HepG2 (cell line): ENCODE results near the gene CHID1. TPM values are rescaled to one million over a fixed set of nuclear protein-coding genes. Genes with fewer than 3 reads are reported as not detected.

ENCODE experiments used
- HOXA3 ChIP-seq: sonication (generic); formaldehyde crosslinking; IDR thresholded peaks from 2 replicates; pipeline ENCODE4 v1.5.0; 2020; ENCODE audit warnings: missing genetic modification reagents
- JUN ChIP-seq: sonication (generic); formaldehyde crosslinking; IDR thresholded peaks from 2 replicates; pipeline ENCODE4 v1.4.0; 2020; ENCODE audit warnings: mild to moderate bottlenecking, missing genetic modification reagents
- JUND ChIP-seq: sonication (generic); formaldehyde crosslinking; IDR thresholded peaks from 2 replicates; pipeline ENCODE4 v1.8.0; 2022; ENCODE audit warnings: mild to moderate bottlenecking, missing genetic modification reagents
- KLF13 ChIP-seq: sonication (generic); formaldehyde crosslinking; IDR thresholded peaks from 2 replicates; pipeline ENCODE4 v1.4.0; 2020; ENCODE audit warnings: mild to moderate bottlenecking, missing genetic modification reagents
- MAFF ChIP-seq: IDR thresholded peaks from 2 replicates; pipeline ENCODE4 v1.6.1; 2011; ENCODE audit warnings: low read depth, low read length, improper control_type of control experiment
- PREB ChIP-seq: sonication (generic); formaldehyde crosslinking; IDR thresholded peaks from 2 replicates; pipeline ENCODE4 v1.4.0; 2020; ENCODE audit warnings: missing genetic modification reagents
- SMAD3 ChIP-seq: sonication (generic); formaldehyde crosslinking; IDR thresholded peaks from 2 replicates; pipeline ENCODE4 v1.4.0; 2020; ENCODE audit warnings: missing genetic modification reagents
- SUZ12 ChIP-seq: fragments of 150-350 bp; IDR thresholded peaks from 2 replicates; pipeline ENCODE4 v1.6.1; 2014; ENCODE audit warnings: low read depth, low read length
- ZHX1 ChIP-seq: sonication (generic); formaldehyde crosslinking; IDR thresholded peaks from 2 replicates; pipeline ENCODE4 v1.8.1; 2022; ENCODE audit warnings: low read depth, mild to moderate bottlenecking, missing genetic modification reagents
- ZNF3 ChIP-seq: IDR thresholded peaks from 2 replicates; pipeline ENCODE4 v1.7.0; 2017; ENCODE audit warnings: inconsistent platforms
- ZNF674 ChIP-seq: sonication (generic); formaldehyde crosslinking; IDR thresholded peaks from 2 replicates; pipeline ENCODE4 v1.5.0; 2020; ENCODE audit warnings: low read depth, mild to moderate bottlenecking, missing genetic modification reagents
- ZNF790 ChIP-seq: sonication (generic); formaldehyde crosslinking; IDR thresholded peaks from 2 replicates; pipeline ENCODE4 v1.8.0; 2022; ENCODE audit warnings: missing genetic modification reagents, mild to moderate bottlenecking, borderline replicate concordance
- ZSCAN30 ChIP-seq: sonication (generic); formaldehyde crosslinking; IDR thresholded peaks from 2 replicates; pipeline ENCODE4 v1.5.0; 2020; ENCODE audit warnings: mild to moderate bottlenecking, missing genetic modification reagents
- polyA plus RNA-seq, 8 experiments: library from polyadenylated mRNA; depleted of rRNA in 3 of 8; stranded (reverse) in 7 of 8; unstranded in 1 of 8; fragments of >200 nt; fragmentation: Illumina TruSeq in 4 of 8; extraction: Trizol in 4 of 8; gene quantifications; 2 replicates each; pipeline versions ENCODE4 v1.2.1 to v1.2.3, GENCODE V29; 2011 to 2016; ENCODE audit warnings: low read depth in 4 of 8, missing spikeins in 1 of 8, mixed read lengths in 1 of 8; ENCODE audit not compliant: insufficient read depth in 1 of 8
- total RNA-seq, 5 experiments: library from RNA; depleted of rRNA; stranded (reverse); fragments of >200 nt; fragmentation: Illumina TruSeq; extraction: Trizol; gene quantifications; 2 replicates each; pipeline ENCODE4 v1.2.3, GENCODE V29; 2016; ENCODE audit warnings: low read depth in 1 of 5
- TF ChIP-seq, protein P1 (sequence below): sonication (generic); formaldehyde crosslinking; IDR thresholded peaks from 2 replicates; pipeline ENCODE4 v1.4.0; 2020; ENCODE audit warnings: mild to moderate bottlenecking, low read depth, missing genetic modification reagents
- TF ChIP-seq, protein P2 (sequence below): sonication (generic); formaldehyde crosslinking; IDR thresholded peaks from 2 replicates; pipeline ENCODE4 v1.8.1; 2023; ENCODE audit warnings: missing genetic modification reagents, inconsistent platforms, borderline replicate concordance
- TF ChIP-seq, protein P3 (sequence below): IDR thresholded peaks from 2 replicates; pipeline ENCODE4 v1.6.1; 2016; ENCODE audit warnings: mild to moderate bottlenecking
- TF ChIP-seq, protein P4 (sequence below): sonication (generic); formaldehyde crosslinking; IDR thresholded peaks from 2 replicates; pipeline ENCODE4 v1.5.1; 2020; ENCODE audit warnings: mild to moderate bottlenecking, missing genetic modification reagents

Gene CHID1
- total and polyA plus RNA-seq, 2 of the 13 experiments (the other 11 are each of a cell fraction or from before 2014, with no cell fraction given) = 65.1 to 93.6 TPM

GRCh38 chr11:838441-839279 lies 72.0 kb downstream of the CHID1 start (continued):
- TF ChIP-seq SMAD3 (0 out of 2 replicates have a peak, but pooled peaks have one; percentile 39), ZNF3 (CRISPR knock-in tag) (no peak), ZNF674 (CRISPR knock-in tag) (no peak), PREB (CRISPR knock-in tag) (no peak), ZNF790 (no peak), ZHX1 (CRISPR knock-in tag) (peak; percentile 61; the same call in 1 of the 2 replicates), JUN (CRISPR knock-in tag) (no peak), JUND (CRISPR knock-in tag) (no peak), KLF13 (CRISPR knock-in tag) (no peak), SUZ12 (no peak), HOXA3 (CRISPR knock-in tag) (peak; percentile 76), ZSCAN30 (no peak), MAFF (no peak)
- TF ChIP-seq, protein P1, sequence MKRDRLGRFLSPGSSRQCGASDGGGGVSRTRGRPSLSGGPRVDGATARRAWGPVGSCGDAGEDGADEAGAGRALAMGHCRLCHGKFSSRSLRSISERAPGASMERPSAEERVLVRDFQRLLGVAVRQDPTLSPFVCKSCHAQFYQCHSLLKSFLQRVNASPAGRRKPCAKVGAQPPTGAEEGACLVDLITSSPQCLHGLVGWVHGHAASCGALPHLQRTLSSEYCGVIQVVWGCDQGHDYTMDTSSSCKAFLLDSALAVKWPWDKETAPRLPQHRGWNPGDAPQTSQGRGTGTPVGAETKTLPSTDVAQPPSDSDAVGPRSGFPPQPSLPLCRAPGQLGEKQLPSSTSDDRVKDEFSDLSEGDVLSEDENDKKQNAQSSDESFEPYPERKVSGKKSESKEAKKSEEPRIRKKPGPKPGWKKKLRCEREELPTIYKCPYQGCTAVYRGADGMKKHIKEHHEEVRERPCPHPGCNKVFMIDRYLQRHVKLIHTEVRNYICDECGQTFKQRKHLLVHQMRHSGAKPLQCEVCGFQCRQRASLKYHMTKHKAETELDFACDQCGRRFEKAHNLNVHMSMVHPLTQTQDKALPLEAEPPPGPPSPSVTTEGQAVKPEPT (CRISPR knock-in tag) = peak; percentile 68; the same call in 1 of the 2 replicates
- TF ChIP-seq, protein P2, sequence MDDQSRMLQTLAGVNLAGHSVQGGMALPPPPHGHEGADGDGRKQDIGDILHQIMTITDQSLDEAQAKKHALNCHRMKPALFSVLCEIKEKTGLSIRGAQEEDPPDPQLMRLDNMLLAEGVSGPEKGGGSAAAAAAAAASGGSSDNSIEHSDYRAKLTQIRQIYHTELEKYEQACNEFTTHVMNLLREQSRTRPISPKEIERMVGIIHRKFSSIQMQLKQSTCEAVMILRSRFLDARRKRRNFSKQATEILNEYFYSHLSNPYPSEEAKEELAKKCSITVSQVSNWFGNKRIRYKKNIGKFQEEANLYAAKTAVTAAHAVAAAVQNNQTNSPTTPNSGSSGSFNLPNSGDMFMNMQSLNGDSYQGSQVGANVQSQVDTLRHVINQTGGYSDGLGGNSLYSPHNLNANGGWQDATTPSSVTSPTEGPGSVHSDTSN (CRISPR knock-in tag) = no peak
- TF ChIP-seq, protein P3, sequence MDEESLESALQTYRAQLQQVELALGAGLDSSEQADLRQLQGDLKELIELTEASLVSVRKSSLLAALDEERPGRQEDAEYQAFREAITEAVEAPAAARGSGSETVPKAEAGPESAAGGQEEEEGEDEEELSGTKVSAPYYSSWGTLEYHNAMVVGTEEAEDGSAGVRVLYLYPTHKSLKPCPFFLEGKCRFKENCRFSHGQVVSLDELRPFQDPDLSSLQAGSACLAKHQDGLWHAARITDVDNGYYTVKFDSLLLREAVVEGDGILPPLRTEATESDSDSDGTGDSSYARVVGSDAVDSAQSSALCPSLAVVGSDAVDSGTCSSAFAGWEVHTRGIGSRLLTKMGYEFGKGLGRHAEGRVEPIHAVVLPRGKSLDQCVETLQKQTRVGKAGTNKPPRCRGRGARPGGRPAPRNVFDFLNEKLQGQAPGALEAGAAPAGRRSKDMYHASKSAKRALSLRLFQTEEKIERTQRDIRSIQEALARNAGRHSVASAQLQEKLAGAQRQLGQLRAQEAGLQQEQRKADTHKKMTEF (CRISPR knock-in tag) = peak; percentile 65; the same call in 1 of the 2 replicates
- TF ChIP-seq, protein P4, sequence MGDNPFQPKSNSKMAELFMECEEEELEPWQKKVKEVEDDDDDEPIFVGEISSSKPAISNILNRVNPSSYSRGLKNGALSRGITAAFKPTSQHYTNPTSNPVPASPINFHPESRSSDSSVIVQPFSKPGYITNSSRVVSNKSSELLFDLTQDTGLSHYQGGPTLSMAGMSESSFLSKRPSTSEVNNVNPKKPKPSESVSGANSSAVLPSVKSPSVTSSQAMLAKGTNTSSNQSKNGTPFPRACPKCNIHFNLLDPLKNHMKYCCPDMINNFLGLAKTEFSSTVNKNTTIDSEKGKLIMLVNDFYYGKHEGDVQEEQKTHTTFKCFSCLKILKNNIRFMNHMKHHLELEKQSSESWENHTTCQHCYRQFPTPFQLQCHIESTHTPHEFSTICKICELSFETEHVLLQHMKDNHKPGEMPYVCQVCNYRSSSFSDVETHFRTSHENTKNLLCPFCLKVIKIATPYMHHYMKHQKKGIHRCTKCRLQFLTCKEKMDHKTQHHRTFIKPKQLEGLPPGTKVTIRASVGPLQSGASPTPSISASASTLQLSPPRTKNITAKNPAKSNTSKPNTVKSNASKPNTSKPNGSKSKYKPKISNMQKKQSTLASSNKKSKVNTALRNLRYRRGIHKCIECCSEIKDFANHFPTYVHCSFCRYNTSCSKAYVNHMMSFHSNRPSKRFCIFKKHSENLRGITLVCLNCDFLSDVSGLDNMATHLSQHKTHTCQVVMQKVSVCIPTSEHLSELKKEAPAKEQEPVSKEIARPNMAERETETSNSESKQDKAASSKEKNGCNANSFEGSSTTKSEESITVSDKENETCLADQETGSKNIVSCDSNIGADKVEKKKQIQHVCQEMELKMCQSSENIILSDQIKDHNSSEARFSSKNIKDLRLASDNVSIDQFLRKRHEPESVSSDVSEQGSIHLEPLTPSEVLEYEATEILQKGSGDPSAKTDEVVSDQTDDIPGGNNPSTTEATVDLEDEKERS (CRISPR knock-in tag) = 0 out of 2 replicates have a peak, but pooled peaks have one; percentile 82
